Stimulated activated CD8-positive, alpha-beta memory T cell treated with anti-CD3 and anti-CD28 coated beads, Interleukin-7, amount 100 ng/mL, for 1 hour (primary cell): Measurements from ENCODE around the gene TOPBP1.
"Not testable (repeated sequence)": the region's sequence is repeated elsewhere in the genome, so short reads cannot be mapped to it uniquely, and the experiment has no call there.

Experiments used
- DNase-seq, 2 donors: peaks; one replicate each; pipeline ENCODE4 v3.0.0-alpha.2; 2020; ENCODE audit warnings: low read depth in 2 of 2

TOPBP1 gene

GRCh38 chr3:133674290-133674919, 12.7 kb upstream of the TOPBP1 start:
- no peak for DNase-seq

GRCh38 chr3:133673746-133674145, 12.0 kb upstream of the TOPBP1 start:
- no peak for DNase-seq

GRCh38 chr3:133672461-133672860, 10.7 kb upstream of the TOPBP1 start:
- DNase-seq: no peak

- no peak for DNase-seq
These were observed 8.8 kb upstream of the TOPBP1 start for GRCh38 chr3:133670525-133670995.

- DNase-seq: no peak
These were observed 8.3 kb upstream of the TOPBP1 start for GRCh38 chr3:133669949-133670524.

GRCh38 chr3:133667118-133667517, 5.4 kb upstream of the TOPBP1 start:
- no peak for DNase-seq

GRCh38 chr3:133665188-133665587, 3.4 kb upstream of the TOPBP1 start:
- DNase-seq: not testable (repeated sequence)

- no peak for DNase-seq
These were observed 2.0 kb upstream of the TOPBP1 start for GRCh38 chr3:133663569-133664313.

- no peak for DNase-seq
These were observed 524 bp upstream of the TOPBP1 start for GRCh38 chr3:133662278-133662651.

- DNase-seq: no peak
These were observed 1.9 kb downstream of the TOPBP1 start for GRCh38 chr3:133659806-133660205.

- DNase-seq: no peak
These were observed 5.8 kb downstream of the TOPBP1 start for GRCh38 chr3:133655731-133656515.

GRCh38 chr3:133649486-133650068, 12.2 kb downstream of the TOPBP1 start:
- no peak for DNase-seq

GRCh38 chr3:133644768-133645167, 17.0 kb downstream of the TOPBP1 start:
- no peak for DNase-seq

- no peak for DNase-seq
These were observed 18.1 kb downstream of the TOPBP1 start for GRCh38 chr3:133643611-133644010.

- DNase-seq: no peak
These were observed 20.5 kb downstream of the TOPBP1 start for GRCh38 chr3:133641254-133641653.

- DNase-seq: no peak
These were observed 28.3 kb downstream of the TOPBP1 start for GRCh38 chr3:133633439-133633838.

GRCh38 chr3:133629146-133629545, 32.6 kb downstream of the TOPBP1 start:
- no peak for DNase-seq

- DNase-seq: no peak
These were observed 34.0 kb downstream of the TOPBP1 start for GRCh38 chr3:133627789-133628188.

GRCh38 chr3:133620066-133620784, 41.5 kb downstream of the TOPBP1 start:
- no peak for DNase-seq

- no peak for DNase-seq
These were observed 50.2 kb downstream of the TOPBP1 start for GRCh38 chr3:133611534-133611933.

- DNase-seq: no peak
These were observed 51.7 kb downstream of the TOPBP1 start for GRCh38 chr3:133610031-133610430.
